ENCODE data around the gene PBX3. TPM values are rescaled to one million over a fixed set of nuclear protein-coding genes. Genes with fewer than 3 reads are reported as not detected.

The PBX3 gene
- total and polyA plus RNA-seq, 10 of the 15 experiments (the other 5 are each of a cell fraction or from before 2014, with no cell fraction given) = 6.7 to 146 (median 22.2) TPM

GRCh38 chr9:125911861-125912644 is 164.9 kb downstream of the PBX3 start:
- POLR2A ChIA-PET = interaction anchor here (0.6 to 0.8 kb wide), 3 partner anchors 8 to 161 kb away, joined by 3 to 4 read pairs (median 3); no protein-coding TSS in a partner anchor
- no peak overlapping the region for H2AFZ ChIP-seq (ENCODE audit: control insufficient read depth, low read depth, low read length)
- no TSS peak for BruUV-seq (replicated peaks)
- TF ChIP-seq KAT2A (conservative IDR thresholded peaks at IDR 0.05; ENCODE audit: control insufficient read depth, low read depth, low read length) (no peak), PAX5 (IDR thresholded peaks at IDR 0.05; ENCODE audit: borderline replicate concordance, low read depth, low read length) (0 out of 2 replicates have a peak, but pooled peaks have one; percentile 46), ZNF217 (IDR thresholded peaks at IDR 0.05) (no peak)
- no peak for FAIRE-seq
- H3K27me3 ChIP-seq (replicated peaks in 1 of 2; ENCODE audit: control insufficient read depth in 2 of 2, insufficient read depth in 2 of 2, low read length in 1 of 2) = no peaks in the 10 kb centered on the region
- H3K9me3 ChIP-seq (replicated peaks; ENCODE audit: control insufficient read depth, insufficient read depth, low read length) = no peaks in the 10 kb centered on the region
- no peak overlapping the region for H3K9ac ChIP-seq (ENCODE audit: control insufficient read depth, insufficient read depth, low read length)
- intact Hi-C loops (cut with micrococcal nuclease; ENCODE audit: unreplicated experiment) = no loop called here
- H3K4me1 ChIP-seq (ENCODE audit: control insufficient read depth, insufficient read depth, low read length) = no peaks in the 10 kb centered on the region
- H3K36me3 ChIP-seq (ENCODE audit: control insufficient read depth in 2 of 2, insufficient read depth in 2 of 2, low read length in 1 of 2) = no peaks in the 10 kb centered on the region; a peak in 3 of 4 replicates
- WGBS (ENCODE audit: insufficient coverage, insufficient replicate concordance, low lambda C conversion rate, missing lambda C conversion rate) = 99% methylated on average over 8 of the region's 8 CpGs
- H3K79me2 ChIP-seq (ENCODE audit: control insufficient read depth, insufficient read depth, low read length) = no peaks in the 10 kb centered on the region; the same call in none of the 2 replicates
- H3K4me3 ChIP-seq = no peak overlapping the region
- H3K27ac ChIP-seq (ENCODE audit: control insufficient read depth, insufficient read depth) = no peak overlapping the region
- ATAC-seq = no peak
- H3K4me2 ChIP-seq (ENCODE audit: control insufficient read depth, insufficient read depth) = no peak overlapping the region
- CTCF ChIA-PET = interaction anchor here (0.8 to 2.0 kb wide), 6 partner anchors 8 to 354 kb away, joined by 3 to 9 read pairs (median 6); no protein-coding TSS in a partner anchor
- RAD21 ChIA-PET (ENCODE audit: unreplicated experiment) = interaction anchor here (0.9 to 1.2 kb wide), 2 partner anchors 17 to 88 kb away, joined by 3 read pairs; no protein-coding TSS in a partner anchor
- SMC1A ChIA-PET (ENCODE audit: uncharacterized antibody, unreplicated experiment) = interaction anchor here (0.7 to 2.1 kb wide), 12 partner anchors 10 to 162 kb away, joined by 3 to 16 read pairs (median 3); no protein-coding TSS in a partner anchor
- DNase-seq (ENCODE audit: low read depth, low spot score) = no peak
- no peaks in the 10 kb centered on the region for H4K20me1 ChIP-seq (ENCODE audit: control insufficient read depth, insufficient read depth)
- in situ Hi-C loops (cut with MboI) = no loop called here

DNA sequence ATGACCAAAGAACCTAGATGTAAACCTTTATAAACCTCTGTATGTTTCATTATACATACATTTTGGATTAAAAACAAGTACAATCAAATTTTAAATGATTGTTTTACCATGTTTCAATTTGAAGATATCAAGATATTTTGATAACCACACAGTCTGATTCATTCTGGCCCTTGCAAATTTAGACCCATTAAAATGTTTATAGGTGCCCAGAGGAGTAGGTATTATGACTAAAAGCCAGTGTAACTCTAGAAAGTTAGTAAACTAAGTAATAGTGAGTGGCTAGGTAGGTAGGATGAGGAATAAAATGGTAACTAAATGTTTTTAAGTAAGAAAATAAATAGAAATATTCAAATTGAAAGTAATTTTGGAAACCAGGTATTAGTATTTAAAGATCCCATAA is 165.5 kb downstream of the PBX3 start:
- Histone ChIP-seq H4K20me1 (ENCODE audit: control insufficient read depth, insufficient read depth) (no peaks in the 10 kb centered on the region), H2AFZ (ENCODE audit: control insufficient read depth, low read depth, low read length) (no peak overlapping the region), H3K4me2 (ENCODE audit: control insufficient read depth, insufficient read depth) (no peak overlapping the region), H3K27me3 (replicated peaks in 1 of 2; ENCODE audit: control insufficient read depth in 2 of 2, insufficient read depth in 2 of 2, low read length in 1 of 2) (no peaks in the 10 kb centered on the region), H3K36me3 (ENCODE audit: control insufficient read depth in 2 of 2, insufficient read depth in 2 of 2, low read length in 1 of 2) (no peaks in the 10 kb centered on the region; a peak in 3 of 4 replicates), H3K27ac (ENCODE audit: control insufficient read depth, insufficient read depth) (no peak overlapping the region), H3K79me2 (ENCODE audit: control insufficient read depth, insufficient read depth, low read length) (no peaks in the 10 kb centered on the region; the same call in none of the 2 replicates), H3K4me1 (ENCODE audit: control insufficient read depth, insufficient read depth, low read length) (no peaks in the 10 kb centered on the region), H3K4me3 (no peak overlapping the region), H3K9ac (ENCODE audit: control insufficient read depth, insufficient read depth, low read length) (no peak overlapping the region), H3K9me3 (replicated peaks; ENCODE audit: control insufficient read depth, insufficient read depth, low read length) (no peaks in the 10 kb centered on the region)
- TF ChIP-seq NRF1 (conservative IDR thresholded peaks at IDR 0.05; ENCODE audit: low read depth, low read length) = no peak
- TF ChIP-seq E2F8 (IDR thresholded peaks at IDR 0.05; ENCODE audit: low read depth, partially characterized antibody) = no peak
- no peak for TF ChIP-seq RBBP5 (conservative IDR thresholded peaks at IDR 0.05)
- TF ChIP-seq NFYB (IDR thresholded peaks at IDR 0.05; ENCODE audit: insufficient read depth, low read depth, low read length) = no peak
- no peak for TF ChIP-seq BCL11A (IDR thresholded peaks at IDR 0.05; ENCODE audit: low read depth, low read length)
- no peak for TF ChIP-seq HDAC6 (IDR thresholded peaks at IDR 0.05; ENCODE audit: unreplicated experiment)
- TF ChIP-seq SREBF2 (IDR thresholded peaks at IDR 0.05; ENCODE audit: low read length) = no peak
- ChIA-PET CTCF (interaction anchor here (1.0 to 2.0 kb wide), 3 partner anchors 11 to 157 kb away, joined by 3 to 8 read pairs (median 4); no protein-coding TSS in a partner anchor), RAD21 (ENCODE audit: unreplicated experiment) (no interaction called here), SMC1A (ENCODE audit: uncharacterized antibody, unreplicated experiment) (interaction anchor here (0.7 to 2.0 kb wide), 6 partner anchors 10 to 153 kb away, joined by 3 to 16 read pairs (median 4); no protein-coding TSS in a partner anchor), POLR2A (no interaction called here)
- in situ Hi-C loops (cut with MboI) (no loop called here), intact Hi-C loops (cut with micrococcal nuclease; ENCODE audit: unreplicated experiment) (no loop called here)
- no peak for ATAC-seq
- no peak for FAIRE-seq
- no TSS peak for BruUV-seq (replicated peaks)
- no peak for DNase-seq (ENCODE audit: low read depth, low spot score)
